B cell (primary cell): ENCODE data around the gene GID4. TPM values are rescaled to one million over a fixed set of nuclear protein-coding genes. Genes with fewer than 3 reads are reported as not detected.
"Not testable (repeated sequence)": the region's sequence is repeated elsewhere in the genome, so short reads cannot be mapped to it uniquely, and the experiment has no call there.

Experiments
- ATAC-seq: fragments of 200-7000 bp; cut with Tn5 transposase; one replicate; pipeline ENCODE4 v1.10.0; 2021; ENCODE audit warnings: low read depth, mild to moderate bottlenecking, moderate number of reproducible peaks, moderate library complexity
- CTCF ChIA-PET: fragments of 350-600 bp; sonication (Branson Sonifier 250); formaldehyde crosslinking; loops from one replicate; lab custom pipeline; 2021; ENCODE audit warnings: antibody characterized with exemption, inconsistent platforms; lab: Charles Lee
- POLR2A ChIA-PET: fragments of 350-600 bp; sonication (Branson Sonifier 250); formaldehyde crosslinking; loops from one replicate; lab custom pipeline; 2021; ENCODE audit warnings: antibody characterized with exemption; lab: Charles Lee
- DNase-seq: peaks from one replicate; pipeline ENCODE4 v3.0.0; 2013
- H2AFZ ChIP-seq: 2 replicates; pipeline ENCODE4 v1.6.1; 2012; ENCODE audit warnings: mild to moderate bottlenecking, low read depth, low read length; ENCODE audit not compliant: insufficient read depth, poor library complexity, severe bottlenecking
- H3K27ac ChIP-seq, 2 donors: 1 replicate in 1 of 2; 2 replicates in 1 of 2; pipeline ENCODE4 v1.5.1; 2012 to 2013; ENCODE audit warnings: low read length in 2 of 2, mild to moderate bottlenecking in 2 of 2, moderate library complexity in 1 of 2
- H3K27me3 ChIP-seq, 4 experiments: fragments of 200-600 bp in 1 of 4; sonication (generic) in 1 of 4; replicated peaks in 1 of 4; 1 replicate in 2 of 4; 2 replicates in 2 of 4; pipeline versions ENCODE4 v1.6.1 to v1.7.0; 2013 to 2016; ENCODE audit warnings: low read length in 3 of 4, mild to moderate bottlenecking in 2 of 4, mixed read lengths in 1 of 4, moderate library complexity in 1 of 4; ENCODE audit not compliant: insufficient read depth in 4 of 4, control insufficient read depth in 3 of 4; ENCODE audit errors: control extremely low read depth in 1 of 4
- H3K36me3 ChIP-seq, 2 experiments: replicated peaks in 1 of 2; 1 replicate in 1 of 2; 2 replicates in 1 of 2; pipeline versions ENCODE4 v1.6.1 to v1.7.1; 2013; ENCODE audit warnings: low read length in 1 of 2; ENCODE audit not compliant: insufficient read depth in 2 of 2, control insufficient read depth in 1 of 2; ENCODE audit errors: control extremely low read depth in 1 of 2, extremely low read depth in 1 of 2
- H3K4me1 ChIP-seq, 2 donors: fragments of 200-600 bp in 1 of 2; sonication (generic) in 1 of 2; 1 replicate in 1 of 2; 2 replicates in 1 of 2; pipeline versions ENCODE4 v1.5.1 to v1.6.1; 2013 to 2017; ENCODE audit warnings: low read length in 2 of 2; ENCODE audit not compliant: control insufficient read depth in 2 of 2, insufficient read depth in 2 of 2
- H3K4me2 ChIP-seq: replicated peaks from 2 replicates; pipeline ENCODE3; 2012; ENCODE audit warnings: mild to moderate bottlenecking, low read depth, low read length; ENCODE audit not compliant: poor library complexity, severe bottlenecking
- H3K4me3 ChIP-seq, 5 experiments: fragments of 200-600 bp in 1 of 5; sonication (generic) in 1 of 5; 1 replicate in 3 of 5; 2 replicates in 2 of 5; pipeline versions ENCODE4 v1.5.1 to v1.7.0; 2011 to 2016; ENCODE audit warnings: low read length in 4 of 5, mild to moderate bottlenecking in 4 of 5, low read depth in 2 of 5, control low read depth in 1 of 5, moderate library complexity in 1 of 5; ENCODE audit not compliant: insufficient read depth in 1 of 5; ENCODE audit errors: control extremely low read depth in 1 of 5, extremely low read depth in 1 of 5
- H3K79me2 ChIP-seq: fragments of 200-600 bp; sonication (generic); one replicate; pipeline ENCODE4 v1.6.0; 2016; ENCODE audit warnings: low read length; ENCODE audit not compliant: control insufficient read depth, insufficient read depth
- H3K9ac ChIP-seq: fragments of 200-600 bp; sonication (generic); 2 replicates; pipeline ENCODE4 v1.6.1; 2017; ENCODE audit warnings: mild to moderate bottlenecking, low read length, moderate library complexity
- H3K9me3 ChIP-seq, 3 donors: one replicate each; pipeline versions ENCODE4 v1.6.1 to v1.7.1; 2013; ENCODE audit warnings: low read length in 2 of 3; ENCODE audit not compliant: control insufficient read depth in 2 of 3, insufficient read depth in 1 of 3; ENCODE audit errors: control extremely low read depth in 1 of 3
- H4K20me1 ChIP-seq: 2 replicates; pipeline ENCODE4 v1.6.0; 2012; ENCODE audit warnings: mild to moderate bottlenecking, low read length; ENCODE audit not compliant: insufficient read depth, control insufficient read depth, poor library complexity, severe bottlenecking
- H3K27ac Mint-ChIP-seq: one replicate; pipeline ENCODE4 v1.8.0; 2021; ENCODE audit warnings: mixed read lengths
- H3K27me3 Mint-ChIP-seq: one replicate; pipeline ENCODE4 v1.8.0; 2021; ENCODE audit warnings: mixed read lengths
- H3K4me1 Mint-ChIP-seq: one replicate; pipeline ENCODE4 v1.8.0; 2021; ENCODE audit warnings: mixed read lengths
- H3K4me3 Mint-ChIP-seq: one replicate; pipeline ENCODE4 v1.8.0; 2021; ENCODE audit warnings: mixed read lengths
- H3K9me3 Mint-ChIP-seq: one replicate; pipeline ENCODE4 v1.8.0; 2022; ENCODE audit warnings: mixed read lengths; ENCODE audit not compliant: insufficient read depth
- CTCF ChIP-seq: fragments of 200-600 bp; IDR thresholded peaks from one replicate; pipeline ENCODE4 v1.8.0; 2022; ENCODE audit warnings: antibody characterized with exemption, mild to moderate bottlenecking
- EZH2 ChIP-seq: IDR thresholded peaks from 2 replicates; pipeline ENCODE4 v1.6.1; 2012; ENCODE audit warnings: borderline replicate concordance, low read depth, mild to moderate bottlenecking, moderate library complexity, low read length; ENCODE audit not compliant: insufficient read depth, poor library complexity, severe bottlenecking
- WGBS: methylation state at CpG from one replicate; pipeline ENCODE4 v1.1.5; 2013; ENCODE audit warnings: missing lambda C conversion rate; ENCODE audit not compliant: insufficient coverage; 5-methylcytosine and 5-hydroxymethylcytosine counted together
- intact Hi-C: fragments of 100-400 bp; cut with micrococcal nuclease; formaldehyde crosslinking; loops from one replicate; pipeline ENCODE4 v1.10.0; 2022
- polyA plus RNA-seq: library from polyadenylated mRNA; depleted of rRNA; stranded (reverse); fragments of >200 nt; gene quantifications from 2 replicates; pipeline ENCODE4 v1.2.3, GENCODE V29; 2012
- total RNA-seq, 2 donors: library from RNA; stranded (reverse); fragments of 120-200 nt in 1 of 2; gene quantifications; 1 replicate in 1 of 2; 2 replicates in 1 of 2; pipeline versions ENCODE4 v1.2.3 to v1.2.4, GENCODE V29; 2013 to 2022

Gene GID4
- total and polyA plus RNA-seq, 2 donors (not counting 1 experiment from before 2014, with no cell fraction given): 5.6 to 11.8 TPM

DNA sequence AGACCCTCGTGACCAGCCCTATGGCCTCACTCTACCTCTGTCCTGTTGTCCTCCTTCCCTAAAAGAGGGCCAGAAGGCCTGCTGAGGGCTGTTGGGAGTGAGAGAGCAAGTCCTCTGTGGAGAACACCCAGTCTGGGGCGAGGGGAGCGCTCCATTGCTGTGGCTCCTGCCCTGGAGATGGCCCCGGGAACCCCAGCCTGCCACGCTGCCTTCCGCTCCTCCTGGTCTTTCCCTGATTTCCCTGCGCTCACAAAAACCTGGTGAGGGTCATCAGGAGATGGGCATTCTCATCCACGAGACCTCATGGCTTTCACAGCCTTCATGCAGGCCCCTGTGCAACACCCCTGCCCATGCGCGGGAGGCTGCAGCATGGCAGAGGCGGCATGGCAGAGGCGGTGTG, 45.4 kb upstream of the GID4 start:
- Mint-ChIP-seq H3K4me1 (no peaks in the 10 kb centered on the region), H3K9me3 (no peaks in the 10 kb centered on the region), H3K4me3 (no peak overlapping the region), H3K27me3 (no peaks in the 10 kb centered on the region), H3K27ac (no peak overlapping the region)
- DNase-seq (no peak), ATAC-seq (no peak)
- H4K20me1 ChIP-seq: no peaks in the 10 kb centered on the region
- H3K9me3 ChIP-seq: no peaks in the 10 kb centered on the region
- CTCF ChIA-PET: interaction anchor here (0.7 kb wide), 1 partner anchor 40 kb away, joined by 3 read pairs; no protein-coding TSS in a partner anchor
- POLR2A ChIA-PET: no interaction called here
- WGBS: 96% methylated on average over 11 of the region's 12 CpGs
- H3K27ac ChIP-seq: no peak overlapping the region
- H3K27me3 ChIP-seq: no peaks in the 10 kb centered on the region
- TF ChIP-seq CTCF (no peak), EZH2 (no peak)
- no peak overlapping the region for H3K9ac ChIP-seq
- H3K4me1 ChIP-seq: no peaks in the 10 kb centered on the region
- H3K79me2 ChIP-seq: no peaks in the 10 kb centered on the region
- no peak overlapping the region for H3K4me2 ChIP-seq
- no peak overlapping the region for H2AFZ ChIP-seq
- no peaks in the 10 kb centered on the region for H3K36me3 ChIP-seq
- H3K4me3 ChIP-seq: no peak overlapping the region
- intact Hi-C loops: no loop called here

DNA sequence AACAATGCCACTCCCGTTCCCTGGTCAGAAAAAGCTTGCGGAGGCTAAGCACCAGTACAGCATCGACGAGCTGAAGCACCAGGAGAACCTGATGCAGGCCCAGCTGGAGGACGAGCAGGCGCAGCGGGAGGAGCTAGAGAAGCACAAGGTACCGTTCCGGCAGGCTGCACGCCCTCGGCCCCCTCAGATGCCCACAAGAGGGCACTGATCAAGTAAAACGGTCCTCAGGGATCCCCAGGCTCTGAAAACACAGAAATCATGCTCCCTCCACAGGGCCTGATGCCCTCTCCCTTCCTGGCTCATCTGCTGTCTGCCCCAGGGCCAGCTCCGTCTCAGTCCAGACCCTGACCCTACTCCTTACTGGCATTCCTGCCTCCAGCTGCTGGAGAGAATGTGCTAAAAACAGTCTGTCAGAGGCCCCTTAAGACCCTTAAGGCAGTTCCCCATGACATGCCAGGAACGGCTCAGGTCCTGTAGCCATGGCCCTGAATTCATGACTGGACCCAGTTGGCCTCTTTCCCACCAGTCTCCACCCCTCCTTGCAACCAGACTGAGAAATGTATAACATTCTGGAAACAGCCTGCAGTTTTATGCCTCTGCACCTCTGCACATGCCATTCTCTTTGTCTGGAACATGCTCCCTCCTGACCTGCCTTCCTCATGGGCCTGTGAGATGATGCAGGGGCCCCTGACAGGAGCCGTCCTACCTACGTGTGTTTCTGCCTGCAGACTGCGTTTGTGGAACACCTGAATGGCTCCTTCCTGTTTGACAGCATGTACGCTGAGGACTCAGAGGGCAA, 44.7 kb upstream of the GID4 start:
- H3K36me3 ChIP-seq: no peaks in the 10 kb centered on the region
- no peaks in the 10 kb centered on the region for H4K20me1 ChIP-seq
- no peaks in the 10 kb centered on the region for H3K4me1 Mint-ChIP-seq
- no peak for DNase-seq
- no peak overlapping the region for H2AFZ ChIP-seq
- no peaks in the 10 kb centered on the region for H3K4me1 ChIP-seq
- ATAC-seq: no peak
- H3K27ac ChIP-seq: no peak overlapping the region
- 68% methylated on average over 18 of the region's 18 CpGs for WGBS
- H3K27me3 ChIP-seq: no peaks in the 10 kb centered on the region
- no peak overlapping the region for H3K4me3 Mint-ChIP-seq
- H3K4me3 ChIP-seq: no peak overlapping the region
- CTCF ChIA-PET: interaction anchor here (0.7 kb wide), 1 partner anchor 39 kb away, joined by 3 read pairs; no protein-coding TSS in a partner anchor
- H3K27me3 Mint-ChIP-seq: no peaks in the 10 kb centered on the region
- H3K27ac Mint-ChIP-seq: no peak overlapping the region
- POLR2A ChIA-PET: no interaction called here
- no peaks in the 10 kb centered on the region for H3K9me3 Mint-ChIP-seq
- no peaks in the 10 kb centered on the region for H3K9me3 ChIP-seq
- H3K79me2 ChIP-seq: no peaks in the 10 kb centered on the region
- no peak overlapping the region for H3K9ac ChIP-seq
- intact Hi-C loops: no loop called here
- no peak overlapping the region for H3K4me2 ChIP-seq
- no peak for TF ChIP-seq CTCF
- TF ChIP-seq EZH2: no peak

- H3K9ac ChIP-seq, H3K27ac Mint-ChIP-seq, H3K27ac ChIP-seq, H3K4me1 ChIP-seq, H3K4me3 Mint-ChIP-seq, POLR2A ChIA-PET, CTCF ChIA-PET, H3K36me3 ChIP-seq, DNase-seq, H3K9me3 Mint-ChIP-seq, H2AFZ ChIP-seq, H3K27me3 Mint-ChIP-seq, H3K4me3 ChIP-seq, H4K20me1 ChIP-seq, H3K79me2 ChIP-seq, H3K4me2 ChIP-seq, ATAC-seq, H3K27me3 ChIP-seq, H3K4me1 Mint-ChIP-seq, H3K9me3 ChIP-seq, intact Hi-C loops: not testable (repeated sequence)
- WGBS: 98% methylated on average over 7 of the region's 8 CpGs
Observed at GRCh38 chr17:17995887-17996286, 43.3 kb upstream of the GID4 start.
